Thoracic aorta (tissue), 2 donors: ENCODE measurements around the gene SETBP1. TPM values are rescaled to one million over a fixed set of nuclear protein-coding genes. Genes with fewer than 3 reads are reported as not detected.

Experiments
- ATAC-seq: fragments of 150-250 bp; one replicate; pipeline ENCODE4 v1.8.0; 2017; ENCODE audit warnings: low read depth; ENCODE audit not compliant: insufficient number of reproducible peaks, low FRiP score
- DNase-seq: peaks from one replicate; pipeline ENCODE4 v3.0.0-alpha.2; 2020; ENCODE audit warnings: low spot score
- H3K27ac ChIP-seq, 2 donors: fragments of 200-600 bp; sonication (generic); 1 replicate in 1 of 2; 2 replicates in 1 of 2; pipeline ENCODE4 v1.5.1; 2016; ENCODE audit warnings: mild to moderate bottlenecking in 2 of 2, moderate library complexity in 2 of 2
- H3K27me3 ChIP-seq: fragments of 200-600 bp; sonication (generic); replicated peaks from 2 replicates; pipeline ENCODE4 v1.6.0; 2016; ENCODE audit warnings: mild to moderate bottlenecking; ENCODE audit not compliant: insufficient read depth
- H3K36me3 ChIP-seq: fragments of 200-600 bp; sonication (generic); one replicate; pipeline ENCODE4 v1.5.1; 2016
- H3K4me1 ChIP-seq, 2 donors: fragments of 200-600 bp; sonication (generic); 1 replicate in 1 of 2; 2 replicates in 1 of 2; pipeline versions ENCODE4 v1.5.1 to v1.6.0; 2016; ENCODE audit warnings: low read depth in 2 of 2, mild to moderate bottlenecking in 1 of 2; ENCODE audit not compliant: control insufficient read depth in 1 of 2
- H3K4me3 ChIP-seq: fragments of 200-600 bp; sonication (generic); 2 replicates; pipeline ENCODE4 v1.5.1; 2016; ENCODE audit warnings: mild to moderate bottlenecking
- H3K9me3 ChIP-seq: fragments of 200-600 bp; sonication (generic); 2 replicates; pipeline ENCODE4 v1.5.1; 2016
- total RNA-seq, 2 donors: library from RNA; depleted of rRNA; stranded (reverse); fragments of >200 nt; gene quantifications; one replicate each; pipeline versions ENCODE4 v1.1.0 to v1.2.3, GENCODE V29; 2016
- TF ChIP-seq, protein P1 (sequence below): fragments of 200-600 bp; sonication (generic); IDR thresholded peaks from one replicate; pipeline ENCODE4 v1.5.1; 2019; ENCODE audit warnings: antibody characterized with exemption

SETBP1 gene
- total RNA-seq, 2 donors from 2014 or later = 39.3 to 50.2 TPM

DNA sequence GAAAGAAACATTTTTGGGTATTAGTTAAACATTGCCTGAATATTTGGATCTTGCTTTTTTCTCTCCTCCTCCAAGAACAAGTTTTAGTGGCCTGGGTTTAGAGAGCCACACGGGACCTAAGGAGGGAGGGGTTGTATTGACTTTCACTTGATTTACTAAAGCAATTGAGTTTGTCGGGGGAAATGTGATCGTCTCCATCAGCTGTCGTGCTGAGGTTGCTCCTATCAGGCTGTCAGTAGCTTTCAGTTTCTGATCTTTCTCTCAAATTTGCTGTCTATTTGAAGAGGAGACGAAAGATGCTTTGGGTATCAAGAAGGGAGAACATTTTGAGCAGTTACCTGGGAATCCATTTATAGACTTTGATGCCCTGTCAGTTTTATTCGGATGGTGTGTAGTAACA lies 106.0 kb downstream of the SETBP1 start:
- Histone ChIP-seq H3K27me3 (no peaks in the 10 kb centered on the region), H3K27ac (no peak overlapping the region), H3K36me3 (no peaks in the 10 kb centered on the region), H3K4me1 (peaks cover 28 to 39% of the 10 kb centered on the region in 2 donors), H3K9me3 (no peaks in the 10 kb centered on the region), H3K4me3 (peak overlapping the region; percentile 12)
- TF ChIP-seq, protein P1, sequence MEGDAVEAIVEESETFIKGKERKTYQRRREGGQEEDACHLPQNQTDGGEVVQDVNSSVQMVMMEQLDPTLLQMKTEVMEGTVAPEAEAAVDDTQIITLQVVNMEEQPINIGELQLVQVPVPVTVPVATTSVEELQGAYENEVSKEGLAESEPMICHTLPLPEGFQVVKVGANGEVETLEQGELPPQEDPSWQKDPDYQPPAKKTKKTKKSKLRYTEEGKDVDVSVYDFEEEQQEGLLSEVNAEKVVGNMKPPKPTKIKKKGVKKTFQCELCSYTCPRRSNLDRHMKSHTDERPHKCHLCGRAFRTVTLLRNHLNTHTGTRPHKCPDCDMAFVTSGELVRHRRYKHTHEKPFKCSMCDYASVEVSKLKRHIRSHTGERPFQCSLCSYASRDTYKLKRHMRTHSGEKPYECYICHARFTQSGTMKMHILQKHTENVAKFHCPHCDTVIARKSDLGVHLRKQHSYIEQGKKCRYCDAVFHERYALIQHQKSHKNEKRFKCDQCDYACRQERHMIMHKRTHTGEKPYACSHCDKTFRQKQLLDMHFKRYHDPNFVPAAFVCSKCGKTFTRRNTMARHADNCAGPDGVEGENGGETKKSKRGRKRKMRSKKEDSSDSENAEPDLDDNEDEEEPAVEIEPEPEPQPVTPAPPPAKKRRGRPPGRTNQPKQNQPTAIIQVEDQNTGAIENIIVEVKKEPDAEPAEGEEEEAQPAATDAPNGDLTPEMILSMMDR = no peak
- no peak for DNase-seq
- ATAC-seq = no peak

DNA sequence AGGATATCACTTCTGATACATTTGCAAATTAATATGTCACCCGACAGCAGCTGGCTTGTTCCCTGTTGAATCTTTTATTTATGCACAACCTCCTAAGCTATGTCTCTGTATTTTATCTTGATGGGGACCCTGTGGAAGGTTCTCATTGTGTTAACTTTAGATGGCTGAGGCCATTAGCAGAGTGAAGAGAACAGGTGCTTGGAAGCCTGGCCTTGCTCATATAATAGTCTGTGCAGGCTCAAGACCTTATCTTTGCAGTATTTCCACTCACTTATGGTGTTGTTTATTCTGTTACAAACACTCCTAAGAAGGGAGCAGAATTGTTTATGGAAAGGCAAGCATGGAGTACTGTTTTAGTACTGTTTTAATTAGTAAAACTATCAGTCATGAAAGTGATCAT lies 107.6 kb downstream of the SETBP1 start:
- H3K36me3 ChIP-seq = no peaks in the 10 kb centered on the region
- peaks cover 38 to 46% of the 10 kb centered on the region in 2 donors for H3K4me1 ChIP-seq
- H3K4me3 ChIP-seq = no peak overlapping the region
- H3K27ac ChIP-seq = no peak overlapping the region
- H3K9me3 ChIP-seq = no peaks in the 10 kb centered on the region
- ATAC-seq = no peak
- TF ChIP-seq, protein P1 = no peak
- DNase-seq = no peak
- H3K27me3 ChIP-seq = no peaks in the 10 kb centered on the region

DNA sequence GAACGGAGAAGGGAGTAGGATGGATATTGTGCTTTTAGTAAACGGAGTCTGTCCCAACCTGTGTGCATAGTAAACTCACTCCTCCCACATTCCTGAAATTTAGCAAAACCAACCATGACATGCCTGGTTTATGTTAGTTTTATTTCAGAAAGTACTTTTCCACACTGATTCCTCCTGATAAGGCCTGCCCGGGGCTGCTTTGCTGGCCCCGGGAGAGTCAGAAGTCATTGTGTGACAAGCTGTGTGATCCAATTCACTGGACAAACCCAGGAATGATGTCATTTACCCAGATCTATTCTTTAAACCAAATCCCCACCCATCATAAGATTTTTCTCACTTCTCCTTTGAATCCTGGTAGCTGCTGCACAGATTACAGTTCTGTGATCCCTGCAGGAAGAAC lies 109.0 kb downstream of the SETBP1 start:
- peaks cover 41 to 50% of the 10 kb centered on the region in 2 donors for H3K4me1 ChIP-seq
- no peaks in the 10 kb centered on the region for H3K27me3 ChIP-seq
- TF ChIP-seq, protein P1 = no peak
- H3K36me3 ChIP-seq = no peaks in the 10 kb centered on the region
- no peak for DNase-seq
- peak overlapping the region; percentile 26 for H3K4me3 ChIP-seq
- peak overlapping the region; percentile 14 to 21 for H3K27ac ChIP-seq
- H3K9me3 ChIP-seq = no peaks in the 10 kb centered on the region
- ATAC-seq = peak; percentile 30

DNA sequence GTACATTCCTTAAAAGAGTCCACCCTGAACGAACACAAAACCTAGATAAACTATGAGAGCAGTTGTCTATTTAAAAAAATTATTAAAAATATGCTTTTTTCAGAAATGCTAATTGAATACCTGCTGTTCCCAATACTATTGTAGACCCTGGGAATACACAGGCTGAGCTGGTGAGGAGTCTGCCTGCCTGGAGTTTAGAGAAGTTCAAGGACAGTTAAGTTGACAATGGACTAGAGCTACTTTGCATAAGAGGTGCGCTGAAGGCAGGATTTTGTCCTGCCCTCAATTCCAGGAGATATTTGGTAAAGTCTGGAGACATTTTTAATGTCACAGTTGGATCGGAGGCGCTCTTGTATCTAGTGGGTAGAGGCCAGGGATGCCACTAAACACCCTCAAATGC lies 110.2 kb downstream of the SETBP1 start:
- ATAC-seq (no peak), DNase-seq (no peak)
- no peaks in the 10 kb centered on the region for H3K9me3 ChIP-seq
- TF ChIP-seq, protein P1 = no peak
- peaks cover 41 to 50% of the 10 kb centered on the region in 2 donors for H3K4me1 ChIP-seq
- peak overlapping the region in 1 of 2 donors; percentile 88 for H3K27ac ChIP-seq
- no peaks in the 10 kb centered on the region for H3K36me3 ChIP-seq
- no peaks in the 10 kb centered on the region for H3K27me3 ChIP-seq
- H3K4me3 ChIP-seq = no peak overlapping the region

DNA sequence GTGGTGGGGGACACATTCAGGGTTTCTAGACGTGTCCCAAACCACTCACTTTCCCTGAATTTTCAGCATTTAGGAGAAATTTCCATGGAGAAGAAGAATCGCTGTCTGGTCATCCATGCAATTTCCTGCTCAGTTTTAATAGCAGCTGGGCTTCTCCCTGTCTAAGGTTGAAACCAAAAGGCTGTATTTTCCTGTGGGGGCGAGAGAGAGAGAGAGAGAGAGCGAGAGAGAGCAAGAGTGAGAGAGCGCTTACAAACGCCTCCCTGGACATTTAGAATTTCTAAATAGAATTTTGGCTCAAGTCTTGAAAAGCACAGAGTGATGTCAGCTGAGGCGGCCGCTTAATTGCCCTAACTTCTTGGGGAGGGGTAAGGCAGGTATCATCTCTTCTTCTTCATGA lies 110.8 kb downstream of the SETBP1 start:
- no peak for ATAC-seq

More for the DNA sequence above, 110.8 kb downstream of the SETBP1 start:
- Histone ChIP-seq H3K36me3 (no peaks in the 10 kb centered on the region), H3K27me3 (no peaks in the 10 kb centered on the region), H3K9me3 (no peaks in the 10 kb centered on the region), H3K27ac (peak overlapping the region; percentile 56 to 88), H3K4me1 (peaks cover 41 to 50% of the 10 kb centered on the region in 2 donors), H3K4me3 (peak overlapping the region; percentile 7)
- DNase-seq = no peak
- TF ChIP-seq, protein P1 = no peak
